Activated B cell treated with CpG ODN at 0.5 μM for 24 hours (primary cell): Measurements from ENCODE around the gene SLC13A2. TPM values are rescaled to one million over a fixed set of nuclear protein-coding genes. Genes with fewer than 3 reads are reported as not detected.
"Not testable (repeated sequence)": the region's sequence is repeated elsewhere in the genome, so short reads cannot be mapped to it uniquely, and the experiment has no call there.

ENCODE experiments used
- ATAC-seq: fragments of 200-7000 bp; cut with Tn5 transposase; one replicate; pipeline ENCODE4 v1.10.0; 2021; ENCODE audit warnings: low read depth, mild to moderate bottlenecking, moderate library complexity
- CTCF ChIA-PET: fragments of 350-600 bp; sonication (Branson Sonifier 250); formaldehyde crosslinking; loops from one replicate; lab custom pipeline; 2021; ENCODE audit warnings: antibody characterized with exemption; lab: Charles Lee
- POLR2A ChIA-PET: fragments of 350-600 bp; sonication (Branson Sonifier 250); formaldehyde crosslinking; loops from one replicate; lab custom pipeline; 2021; ENCODE audit warnings: antibody characterized with exemption; lab: Charles Lee
- DNase-seq: peaks from one replicate; pipeline ENCODE4 v3.0.0; 2022
- H3K27ac Mint-ChIP-seq: one replicate; pipeline ENCODE4 v1.8.0; 2020; ENCODE audit warnings: mixed read lengths
- H3K27me3 Mint-ChIP-seq: one replicate; pipeline ENCODE4 v1.8.0; 2021; ENCODE audit warnings: mixed read lengths
- H3K36me3 Mint-ChIP-seq: one replicate; pipeline ENCODE4 v1.8.0; 2021; ENCODE audit warnings: low read depth, mixed read lengths
- H3K4me1 Mint-ChIP-seq: one replicate; pipeline ENCODE4 v1.8.0; 2021; ENCODE audit warnings: mixed read lengths
- H3K4me3 Mint-ChIP-seq: one replicate; pipeline ENCODE4 v1.8.0; 2020; ENCODE audit warnings: mild to moderate bottlenecking, mixed read lengths
- H3K9me3 Mint-ChIP-seq: one replicate; pipeline ENCODE4 v1.8.0; 2020; ENCODE audit warnings: mixed read lengths
- intact Hi-C: fragments of 100-400 bp; cut with micrococcal nuclease; formaldehyde crosslinking; loops from one replicate; pipeline ENCODE4 v1.15.1; 2024
- total RNA-seq: library from RNA; stranded (reverse); gene quantifications from 2 replicates; pipeline ENCODE4 v1.2.3, GENCODE V29; 2022
- TF ChIP-seq, protein P1 (sequence below): fragments of 200-600 bp; IDR thresholded peaks from one replicate; pipeline ENCODE4 v1.8.0; 2022; ENCODE audit warnings: antibody characterized with exemption, mild to moderate bottlenecking

Gene SLC13A2, protein sequence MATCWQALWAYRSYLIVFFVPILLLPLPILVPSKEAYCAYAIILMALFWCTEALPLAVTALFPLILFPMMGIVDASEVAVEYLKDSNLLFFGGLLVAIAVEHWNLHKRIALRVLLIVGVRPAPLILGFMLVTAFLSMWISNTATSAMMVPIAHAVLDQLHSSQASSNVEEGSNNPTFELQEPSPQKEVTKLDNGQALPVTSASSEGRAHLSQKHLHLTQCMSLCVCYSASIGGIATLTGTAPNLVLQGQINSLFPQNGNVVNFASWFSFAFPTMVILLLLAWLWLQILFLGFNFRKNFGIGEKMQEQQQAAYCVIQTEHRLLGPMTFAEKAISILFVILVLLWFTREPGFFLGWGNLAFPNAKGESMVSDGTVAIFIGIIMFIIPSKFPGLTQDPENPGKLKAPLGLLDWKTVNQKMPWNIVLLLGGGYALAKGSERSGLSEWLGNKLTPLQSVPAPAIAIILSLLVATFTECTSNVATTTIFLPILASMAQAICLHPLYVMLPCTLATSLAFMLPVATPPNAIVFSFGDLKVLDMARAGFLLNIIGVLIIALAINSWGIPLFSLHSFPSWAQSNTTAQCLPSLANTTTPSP
- not detected in 2 replicates for total RNA-seq

DNA sequence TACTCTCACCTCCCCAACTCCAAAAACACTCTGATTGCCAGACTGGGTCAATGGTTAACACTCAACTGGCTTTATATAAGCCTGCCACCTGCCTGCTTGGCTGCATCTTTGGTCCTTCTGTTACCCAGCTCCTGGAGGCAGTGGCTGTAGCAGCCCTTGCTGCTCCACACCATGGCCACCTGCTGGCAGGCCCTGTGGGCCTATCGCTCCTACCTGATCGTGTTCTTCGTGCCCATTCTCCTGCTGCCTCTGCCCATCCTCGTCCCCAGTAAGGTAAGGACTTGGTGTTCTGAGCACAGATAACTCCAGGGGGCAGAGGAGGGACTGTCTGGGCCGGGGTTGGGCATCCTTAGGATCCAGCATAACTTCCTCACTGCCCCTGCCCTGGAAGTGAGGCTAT is at the start of gene SLC13A2:
Gene SLC13A2 (plus strand): TSS at position 103 of the 400 bp plus-strand sequence. CDS start 69 bp downstream, at position 172.
- Mint-ChIP-seq H3K27ac (no peak within 1 kb of the TSS), H3K9me3 (no peaks in the 10 kb centered on the region), H3K36me3 (no peaks in the 10 kb centered on the region), H3K4me3 (no peak within 1 kb of the TSS), H3K4me1 (no peaks in the 10 kb centered on the region), H3K27me3 (no peaks in the 10 kb centered on the region)
- intact Hi-C loops: no loop called here
- POLR2A ChIA-PET: no interaction called here
- DNase-seq (no peak), ATAC-seq (no peak)
- CTCF ChIA-PET: interaction anchor here (1.3 kb wide), 1 partner anchor 12 kb away, joined by 3 read pairs; no protein-coding TSS in a partner anchor
- TF ChIP-seq, protein P1, sequence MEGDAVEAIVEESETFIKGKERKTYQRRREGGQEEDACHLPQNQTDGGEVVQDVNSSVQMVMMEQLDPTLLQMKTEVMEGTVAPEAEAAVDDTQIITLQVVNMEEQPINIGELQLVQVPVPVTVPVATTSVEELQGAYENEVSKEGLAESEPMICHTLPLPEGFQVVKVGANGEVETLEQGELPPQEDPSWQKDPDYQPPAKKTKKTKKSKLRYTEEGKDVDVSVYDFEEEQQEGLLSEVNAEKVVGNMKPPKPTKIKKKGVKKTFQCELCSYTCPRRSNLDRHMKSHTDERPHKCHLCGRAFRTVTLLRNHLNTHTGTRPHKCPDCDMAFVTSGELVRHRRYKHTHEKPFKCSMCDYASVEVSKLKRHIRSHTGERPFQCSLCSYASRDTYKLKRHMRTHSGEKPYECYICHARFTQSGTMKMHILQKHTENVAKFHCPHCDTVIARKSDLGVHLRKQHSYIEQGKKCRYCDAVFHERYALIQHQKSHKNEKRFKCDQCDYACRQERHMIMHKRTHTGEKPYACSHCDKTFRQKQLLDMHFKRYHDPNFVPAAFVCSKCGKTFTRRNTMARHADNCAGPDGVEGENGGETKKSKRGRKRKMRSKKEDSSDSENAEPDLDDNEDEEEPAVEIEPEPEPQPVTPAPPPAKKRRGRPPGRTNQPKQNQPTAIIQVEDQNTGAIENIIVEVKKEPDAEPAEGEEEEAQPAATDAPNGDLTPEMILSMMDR: no peak

DNA sequence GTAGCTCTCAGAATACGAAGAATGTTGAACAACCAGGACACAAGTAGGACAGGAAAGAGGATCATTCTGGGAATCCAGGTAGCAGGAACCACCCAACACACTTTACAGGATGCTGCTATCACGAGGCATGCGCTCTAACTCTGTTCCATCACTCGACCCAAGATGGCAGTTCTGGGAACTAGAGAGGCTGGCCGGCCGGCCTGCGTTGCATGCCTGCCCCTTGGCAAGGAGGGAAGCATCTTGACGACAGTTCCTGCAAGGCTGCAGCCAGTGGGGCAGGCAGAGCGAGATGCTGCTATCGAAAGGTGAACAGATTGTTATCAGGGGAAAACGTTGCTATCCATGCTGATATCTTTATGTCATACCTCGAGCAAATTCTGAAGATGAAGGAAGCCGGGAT is 48.2 kb upstream of the SLC13A2 start:
- Mint-ChIP-seq H3K9me3 (no peaks in the 10 kb centered on the region), H3K27me3 (peaks cover 16% of the 10 kb centered on the region), H3K4me3 (no peak overlapping the region), H3K36me3 (no peaks in the 10 kb centered on the region), H3K27ac (no peak overlapping the region), H3K4me1 (no peaks in the 10 kb centered on the region)
- ChIA-PET POLR2A (no interaction called here), CTCF (interaction anchor here (1.4 kb wide), 1 partner anchor 9 kb away, joined by 4 read pairs; no protein-coding TSS in a partner anchor)
- TF ChIP-seq, protein P1: no peak
- intact Hi-C loops: no loop called here
- ATAC-seq: no peak
- DNase-seq: no peak

DNA sequence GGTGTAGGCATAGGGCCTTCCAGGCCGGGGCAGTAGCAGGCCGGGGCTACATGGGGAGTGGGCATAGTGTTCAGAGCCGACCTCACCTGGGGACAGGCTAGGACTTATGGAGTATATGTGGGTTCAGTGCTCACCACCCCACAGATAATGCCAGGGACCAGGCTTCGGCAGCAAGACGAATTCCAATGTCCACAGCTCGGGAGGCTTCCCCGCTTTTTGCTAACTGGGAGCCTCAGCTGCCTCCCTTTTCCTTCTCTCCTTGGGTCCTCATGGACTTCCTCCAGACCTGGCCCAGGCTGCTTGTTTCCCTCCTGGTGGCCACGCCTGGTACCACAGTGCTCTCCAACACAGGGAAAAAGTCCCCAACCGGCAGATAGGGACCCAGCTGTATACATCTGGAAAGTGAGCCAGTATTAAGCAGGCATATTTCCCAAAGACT is 47.3 kb upstream of the SLC13A2 start:
- no peak for ATAC-seq
- ChIA-PET CTCF (no interaction called here), POLR2A (no interaction called here)
- intact Hi-C loops: no loop called here
- Mint-ChIP-seq H3K4me1 (no peaks in the 10 kb centered on the region), H3K4me3 (no peak overlapping the region), H3K9me3 (no peaks in the 10 kb centered on the region), H3K27ac (no peak overlapping the region), H3K36me3 (no peaks in the 10 kb centered on the region), H3K27me3 (peaks cover 21% of the 10 kb centered on the region)
- no peak for DNase-seq
- TF ChIP-seq, protein P1: no peak

DNA sequence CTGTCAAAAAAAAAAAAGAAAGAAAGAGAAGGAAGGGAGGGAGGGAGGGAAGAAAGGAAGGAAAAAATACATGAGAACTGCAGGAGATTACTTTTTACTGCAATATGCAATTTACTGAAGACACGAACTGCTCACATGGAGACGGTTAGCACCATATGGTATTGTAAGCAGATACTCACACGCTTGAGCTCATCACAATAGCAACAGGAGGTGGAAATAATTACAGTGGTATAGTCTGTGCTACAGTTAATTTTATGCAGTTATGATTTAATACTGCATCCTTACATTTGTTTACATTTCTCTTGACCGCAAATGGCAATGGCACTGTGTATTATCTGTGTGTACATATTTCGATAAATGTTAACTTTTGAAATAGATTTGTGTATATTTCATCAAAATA is 46.1 kb upstream of the SLC13A2 start:
- ChIA-PET POLR2A (no interaction called here), CTCF (no interaction called here)
- TF ChIP-seq, protein P1: no peak
- no peak for DNase-seq
- H3K27ac Mint-ChIP-seq: no peak overlapping the region
- H3K9me3 Mint-ChIP-seq: no peaks in the 10 kb centered on the region
- no peaks in the 10 kb centered on the region for H3K4me1 Mint-ChIP-seq
- intact Hi-C loops: no loop called here
- peaks cover 27% of the 10 kb centered on the region for H3K27me3 Mint-ChIP-seq
- H3K36me3 Mint-ChIP-seq: no peaks in the 10 kb centered on the region
- no peak for ATAC-seq
- no peak overlapping the region for H3K4me3 Mint-ChIP-seq

DNA sequence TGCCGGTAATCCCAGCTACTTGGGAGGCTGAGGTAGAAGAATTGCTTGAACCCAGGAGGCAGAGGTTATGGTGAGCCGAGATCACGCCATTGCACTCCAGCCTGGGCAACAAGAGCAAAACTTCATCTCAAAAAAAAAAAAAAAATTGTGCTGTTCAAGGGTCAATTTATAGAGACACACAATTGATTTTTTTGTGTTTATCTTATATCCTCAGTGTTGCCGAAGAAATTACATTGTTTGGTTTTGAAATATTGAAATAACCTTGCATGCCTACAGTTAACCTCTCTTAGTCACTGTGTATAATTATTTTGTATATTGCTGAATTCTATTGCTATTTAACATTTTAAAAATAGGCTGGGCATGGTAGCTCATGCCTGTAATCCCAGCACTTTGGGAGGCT is 45.5 kb upstream of the SLC13A2 start:
- intact Hi-C loops, H3K36me3 Mint-ChIP-seq, DNase-seq, H3K4me1 Mint-ChIP-seq, H3K4me3 Mint-ChIP-seq, POLR2A ChIA-PET, CTCF ChIA-PET, H3K9me3 Mint-ChIP-seq, H3K27ac Mint-ChIP-seq, ATAC-seq: not testable (repeated sequence)
- H3K27me3 Mint-ChIP-seq: peaks cover 24% of the 10 kb centered on the region
